Retinal pigment epithelial cell (primary cell): Measurements from ENCODE around the gene QSOX1.

Experiments used
- DNase-seq: peaks from one replicate; pipeline ENCODE4 v3.0.0-alpha.2; 2010; ENCODE audit warnings: low read depth
- H3K4me3 ChIP-seq: 2 replicates; pipeline ENCODE4 v1.5.1; 2011; ENCODE audit warnings: mild to moderate bottlenecking, low read length, control low read depth, moderate library complexity
- TF ChIP-seq, protein P1 (sequence below): conservative IDR thresholded peaks from 2 replicates; pipeline ENCODE4 v1.5.1; 2011; ENCODE audit warnings: low read depth, low read length, control low read depth, inconsistent platforms

QSOX1 gene

GRCh38 chr1:180221462-180221861 lies 66.8 kb downstream of the QSOX1 start:
- H3K4me3 ChIP-seq = no peak overlapping the region
- DNase-seq = no peak
- TF ChIP-seq, protein P1, sequence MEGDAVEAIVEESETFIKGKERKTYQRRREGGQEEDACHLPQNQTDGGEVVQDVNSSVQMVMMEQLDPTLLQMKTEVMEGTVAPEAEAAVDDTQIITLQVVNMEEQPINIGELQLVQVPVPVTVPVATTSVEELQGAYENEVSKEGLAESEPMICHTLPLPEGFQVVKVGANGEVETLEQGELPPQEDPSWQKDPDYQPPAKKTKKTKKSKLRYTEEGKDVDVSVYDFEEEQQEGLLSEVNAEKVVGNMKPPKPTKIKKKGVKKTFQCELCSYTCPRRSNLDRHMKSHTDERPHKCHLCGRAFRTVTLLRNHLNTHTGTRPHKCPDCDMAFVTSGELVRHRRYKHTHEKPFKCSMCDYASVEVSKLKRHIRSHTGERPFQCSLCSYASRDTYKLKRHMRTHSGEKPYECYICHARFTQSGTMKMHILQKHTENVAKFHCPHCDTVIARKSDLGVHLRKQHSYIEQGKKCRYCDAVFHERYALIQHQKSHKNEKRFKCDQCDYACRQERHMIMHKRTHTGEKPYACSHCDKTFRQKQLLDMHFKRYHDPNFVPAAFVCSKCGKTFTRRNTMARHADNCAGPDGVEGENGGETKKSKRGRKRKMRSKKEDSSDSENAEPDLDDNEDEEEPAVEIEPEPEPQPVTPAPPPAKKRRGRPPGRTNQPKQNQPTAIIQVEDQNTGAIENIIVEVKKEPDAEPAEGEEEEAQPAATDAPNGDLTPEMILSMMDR = no peak

- TF ChIP-seq, protein P1 = no peak
- DNase-seq = no peak
- H3K4me3 ChIP-seq = no peak overlapping the region
These were observed 70.2 kb downstream of the QSOX1 start for GRCh38 chr1:180224902-180225301.

- no peak overlapping the region for H3K4me3 ChIP-seq
- no peak for DNase-seq
- TF ChIP-seq, protein P1 = no peak
These were observed 70.7 kb downstream of the QSOX1 start for GRCh38 chr1:180225403-180225802.

- H3K4me3 ChIP-seq = no peak overlapping the region
- TF ChIP-seq, protein P1 = no peak
- DNase-seq = no peak
These were observed 73.4 kb downstream of the QSOX1 start for GRCh38 chr1:180227861-180228647.

DNA sequence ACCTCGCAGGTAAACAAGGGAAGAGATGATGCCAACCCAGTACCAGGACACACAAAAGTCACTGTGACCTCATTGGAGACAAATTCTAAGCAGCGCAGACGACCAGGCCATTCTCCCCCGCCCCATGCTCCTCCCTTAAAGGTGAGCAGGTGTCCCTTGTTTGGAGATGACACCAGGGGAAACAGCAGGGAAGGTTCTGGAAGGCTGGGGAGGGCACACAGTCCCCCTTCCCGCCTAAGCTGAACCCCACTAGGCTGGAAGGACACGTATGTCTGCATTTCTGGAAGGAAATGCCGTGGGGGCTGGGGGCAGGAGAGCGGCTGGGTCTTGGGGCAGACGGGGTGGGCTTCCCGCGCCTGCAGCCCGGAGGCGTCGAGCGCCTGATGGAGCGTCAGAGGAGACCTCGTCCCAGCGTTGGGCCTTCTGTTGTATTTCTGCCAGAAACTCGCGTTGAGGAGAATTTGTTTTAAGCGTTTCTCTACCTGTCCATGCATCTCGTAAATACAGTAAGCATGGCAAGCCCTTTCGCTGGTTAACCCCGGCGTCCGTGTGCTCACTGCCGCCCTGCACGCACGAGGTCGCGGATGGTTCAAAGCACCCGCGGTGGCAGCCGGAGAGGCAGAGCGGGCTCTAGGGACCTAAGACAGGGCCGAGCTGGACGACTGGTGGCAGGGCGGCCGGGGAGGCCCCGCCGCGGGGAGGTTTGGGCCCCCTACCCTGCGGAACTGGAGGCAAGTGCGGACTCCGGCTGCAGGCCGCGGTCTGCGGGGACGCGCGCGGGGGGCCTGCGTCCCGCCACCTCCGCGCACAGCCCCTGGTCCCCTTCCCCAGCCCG lies 74.2 kb downstream of the QSOX1 start:
- no peak for DNase-seq
- peak overlapping the region; percentile 37 for H3K4me3 ChIP-seq
- TF ChIP-seq, protein P1 = no peak

DNA sequence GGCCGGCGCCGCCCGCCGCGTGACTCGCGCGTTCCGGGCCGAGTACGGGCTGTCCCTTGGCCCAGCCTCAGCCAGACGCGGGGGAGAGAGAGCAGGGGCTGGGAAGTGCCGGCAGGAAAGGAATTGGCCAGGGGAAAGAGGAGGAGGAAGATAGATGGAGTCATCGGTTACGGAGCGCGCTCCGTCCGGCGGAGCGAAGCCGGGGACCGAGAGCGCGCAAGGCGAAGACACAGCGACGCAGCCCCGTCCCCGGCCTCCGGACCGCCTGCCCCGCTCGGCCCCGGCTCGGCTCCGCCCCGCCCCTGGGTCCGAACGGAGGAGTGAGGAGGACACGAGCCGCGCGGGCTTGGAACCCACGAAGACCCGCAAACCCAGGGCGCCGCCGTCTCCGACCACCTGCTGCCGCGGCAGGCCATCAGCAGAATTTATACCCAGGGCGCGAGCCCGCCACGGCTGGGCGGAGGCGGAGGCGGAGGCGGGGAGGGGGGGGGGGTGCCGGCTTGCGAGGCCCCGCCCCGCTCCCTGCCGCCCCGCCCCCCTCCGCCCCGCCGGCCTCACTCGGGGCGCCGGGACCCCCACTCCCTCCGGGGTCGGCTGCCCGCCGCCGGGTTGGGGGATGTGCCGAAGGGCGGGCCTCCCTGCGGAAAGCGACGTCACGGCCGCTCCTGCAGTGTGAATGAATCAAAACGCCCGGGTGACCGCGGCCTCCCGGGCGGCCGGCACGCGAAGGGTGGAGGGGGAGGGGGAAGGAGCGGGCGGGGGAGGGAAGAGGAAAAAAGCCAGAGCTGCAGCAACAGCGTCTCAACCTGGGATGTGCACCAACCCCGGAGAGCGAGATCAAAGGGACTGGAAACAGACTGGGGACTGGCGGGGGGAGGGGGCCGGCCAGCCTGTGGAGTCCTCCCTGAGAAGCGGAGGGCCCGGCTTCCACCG lies 75.1 kb downstream of the QSOX1 start, which contains the start of gene LHX4:
LHX4 (plus strand) TSS at position 782 of the 933 bp plus-strand sequence. CDS start 266 bp downstream, outside the sequence.
- no peak for DNase-seq
- TF ChIP-seq, protein P1 = no peak
- peak within 1 kb of the TSS; percentile 44 for H3K4me3 ChIP-seq
